Smooth muscle cell (in vitro differentiated cells): ENCODE results near the gene FIP1L1. TPM values are rescaled to one million over a fixed set of nuclear protein-coding genes. Genes with fewer than 3 reads are reported as not detected.

Experiments used
- DNase-seq: peaks from one replicate; lab custom pipeline; 2025; ENCODE audit not compliant: unreplicated experiment; lab: John Stamatoyannopoulos, UW
- H2AFZ ChIP-seq: fragments of 200-600 bp; sonication (generic); 2 replicates; pipeline ENCODE4 v1.6.0; 2016; ENCODE audit warnings: antibody characterized with exemption, low read depth, mild to moderate bottlenecking
- H3F3A ChIP-seq: fragments of 200-600 bp; sonication (generic); 2 replicates; pipeline ENCODE4 v1.6.0; 2017; ENCODE audit warnings: antibody characterized with exemption, low read depth
- H3K27ac ChIP-seq: fragments of 200-600 bp; sonication (generic); 2 replicates; pipeline ENCODE4 v1.5.1; 2016; ENCODE audit warnings: low read depth, mild to moderate bottlenecking
- H3K27me3 ChIP-seq: fragments of 200-600 bp; sonication (generic); 2 replicates; pipeline ENCODE4 v1.6.1; 2016; ENCODE audit warnings: low read depth, mild to moderate bottlenecking
- H3K36me3 ChIP-seq: fragments of 200-600 bp; sonication (generic); 2 replicates; pipeline ENCODE4 v1.5.1; 2016; ENCODE audit warnings: low read depth
- H3K4me1 ChIP-seq: fragments of 200-600 bp; sonication (generic); 2 replicates; pipeline ENCODE4 v1.5.1; 2016; ENCODE audit warnings: low read depth
- H3K4me2 ChIP-seq: fragments of 200-600 bp; sonication (generic); 2 replicates; pipeline ENCODE4 v1.6.0; 2016; ENCODE audit warnings: mild to moderate bottlenecking
- H3K4me3 ChIP-seq: fragments of 200-600 bp; sonication (generic); 2 replicates; pipeline ENCODE4 v1.5.1; 2016; ENCODE audit warnings: mild to moderate bottlenecking
- H3K79me2 ChIP-seq: fragments of 200-600 bp; sonication (generic); 2 replicates; pipeline ENCODE4 v1.6.0; 2016; ENCODE audit warnings: low read depth, mild to moderate bottlenecking
- H3K9ac ChIP-seq: fragments of 200-600 bp; sonication (generic); 2 replicates; pipeline ENCODE4 v1.6.0; 2016; ENCODE audit warnings: low read depth
- H3K9me3 ChIP-seq: fragments of 200-600 bp; sonication (generic); replicated peaks from 2 replicates; pipeline ENCODE4 v1.5.1; 2016; ENCODE audit warnings: low read depth
- H4K20me1 ChIP-seq: fragments of 200-600 bp; sonication (generic); 2 replicates; pipeline ENCODE4 v1.6.0; 2016; ENCODE audit warnings: low read depth
- WGBS: methylation state at CpG from one replicate; pipeline ENCODE4 v1.1.7; 2016; ENCODE audit warnings: low lambda C conversion rate; 5-methylcytosine and 5-hydroxymethylcytosine counted together
- polyA plus RNA-seq: library from polyadenylated mRNA; unstranded; fragments of >200 nt; fragmentation: Nextera tagmentation; extraction: Ambion mirVana; gene quantifications from 2 replicates; pipeline ENCODE4 v1.2.1, GENCODE V29; 2016
- total RNA-seq: library from RNA; depleted of rRNA; stranded (reverse); fragments of >200 nt; gene quantifications from 2 replicates; pipeline ENCODE4 v1.2.3, GENCODE V29; 2014
- TF ChIP-seq, protein P1 (sequence below): fragments of 200-600 bp; sonication (generic); IDR thresholded peaks from 2 replicates; pipeline ENCODE4 v1.5.1; 2017; ENCODE audit warnings: borderline replicate concordance, mild to moderate bottlenecking, antibody characterized with exemption; ENCODE audit not compliant: insufficient read depth, poor library complexity, severe bottlenecking

Gene FIP1L1
- total and polyA plus RNA-seq, 2 experiments from 2014 or later = 55.1 to 65.7 TPM

- no peaks in the 10 kb centered on the region for H3F3A ChIP-seq
- H3K4me1 ChIP-seq = peaks cover 12% of the 10 kb centered on the region
- H2AFZ ChIP-seq = peak within 1 kb of the TSS; percentile 98
- peak within 1 kb of the TSS; percentile 90 for H3K4me2 ChIP-seq
- WGBS = 1% methylated on average over 51 of the region's 51 CpGs
- H3K27me3 ChIP-seq = peaks cover 28% of the 10 kb centered on the region
- peaks cover 39% of the 10 kb centered on the region for H3K79me2 ChIP-seq
- peak; percentile 73 for DNase-seq
- no peaks in the 10 kb centered on the region for H3K9me3 ChIP-seq
- TF ChIP-seq, protein P1, sequence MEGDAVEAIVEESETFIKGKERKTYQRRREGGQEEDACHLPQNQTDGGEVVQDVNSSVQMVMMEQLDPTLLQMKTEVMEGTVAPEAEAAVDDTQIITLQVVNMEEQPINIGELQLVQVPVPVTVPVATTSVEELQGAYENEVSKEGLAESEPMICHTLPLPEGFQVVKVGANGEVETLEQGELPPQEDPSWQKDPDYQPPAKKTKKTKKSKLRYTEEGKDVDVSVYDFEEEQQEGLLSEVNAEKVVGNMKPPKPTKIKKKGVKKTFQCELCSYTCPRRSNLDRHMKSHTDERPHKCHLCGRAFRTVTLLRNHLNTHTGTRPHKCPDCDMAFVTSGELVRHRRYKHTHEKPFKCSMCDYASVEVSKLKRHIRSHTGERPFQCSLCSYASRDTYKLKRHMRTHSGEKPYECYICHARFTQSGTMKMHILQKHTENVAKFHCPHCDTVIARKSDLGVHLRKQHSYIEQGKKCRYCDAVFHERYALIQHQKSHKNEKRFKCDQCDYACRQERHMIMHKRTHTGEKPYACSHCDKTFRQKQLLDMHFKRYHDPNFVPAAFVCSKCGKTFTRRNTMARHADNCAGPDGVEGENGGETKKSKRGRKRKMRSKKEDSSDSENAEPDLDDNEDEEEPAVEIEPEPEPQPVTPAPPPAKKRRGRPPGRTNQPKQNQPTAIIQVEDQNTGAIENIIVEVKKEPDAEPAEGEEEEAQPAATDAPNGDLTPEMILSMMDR = no peak
- no peaks in the 10 kb centered on the region for H3K36me3 ChIP-seq
- peak within 1 kb of the TSS; percentile 17 for H3K27ac ChIP-seq
- H4K20me1 ChIP-seq = no peaks in the 10 kb centered on the region
- peak within 1 kb of the TSS; percentile 80 for H3K9ac ChIP-seq
- H3K4me3 ChIP-seq = peak within 1 kb of the TSS; percentile 98
Observed at GRCh38 chr4:53365486-53366300, 11.7 kb upstream of the FIP1L1 start, which contains the start of gene SCFD2. SCFD2 (minus strand) TSS chr4:53366061.

DNA sequence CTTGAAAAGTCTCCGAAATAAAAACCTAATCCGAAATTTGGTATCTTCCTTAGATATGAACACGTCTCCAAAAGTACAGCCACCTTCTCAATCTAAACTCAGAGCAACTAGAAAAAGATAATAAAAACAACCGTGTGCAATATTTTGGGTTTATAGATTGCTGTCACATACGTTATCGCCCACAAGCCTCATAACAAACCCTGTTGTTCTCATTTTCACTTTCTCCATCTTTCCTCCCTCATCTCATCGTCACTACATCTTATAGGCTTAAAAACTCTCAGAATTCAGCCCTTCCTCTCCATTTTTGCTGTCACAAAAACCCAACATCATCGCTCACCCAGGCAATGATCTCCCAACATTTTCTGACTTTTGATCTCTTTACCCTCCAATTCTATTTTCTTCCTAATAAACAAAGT, 11.1 kb upstream of the FIP1L1 start:
- no peak overlapping the region for H3K9ac ChIP-seq
- peaks cover 12% of the 10 kb centered on the region for H3K4me1 ChIP-seq
- TF ChIP-seq, protein P1 = no peak
- H4K20me1 ChIP-seq = no peaks in the 10 kb centered on the region
- H2AFZ ChIP-seq = peak overlapping the region; percentile 98
- no peaks in the 10 kb centered on the region for H3K36me3 ChIP-seq
- peaks cover 31% of the 10 kb centered on the region for H3K27me3 ChIP-seq
- peak overlapping the region; percentile 98 for H3K4me3 ChIP-seq
- H3K4me2 ChIP-seq = peak overlapping the region; percentile 90
- no peaks in the 10 kb centered on the region for H3F3A ChIP-seq
- H3K9me3 ChIP-seq = no peaks in the 10 kb centered on the region
- peaks cover 39% of the 10 kb centered on the region for H3K79me2 ChIP-seq
- no peak for DNase-seq
- no peak overlapping the region for H3K27ac ChIP-seq
- 38% methylated on average over 8 of the region's 8 CpGs for WGBS

- WGBS = 97% methylated on average over 2 of the region's 2 CpGs
- no peak overlapping the region for H3K4me3 ChIP-seq
- H3K36me3 ChIP-seq = no peaks in the 10 kb centered on the region
- no peaks in the 10 kb centered on the region for H4K20me1 ChIP-seq
- H3K4me2 ChIP-seq = no peak overlapping the region
- no peak overlapping the region for H3K9ac ChIP-seq
- no peak overlapping the region for H2AFZ ChIP-seq
- no peaks in the 10 kb centered on the region for H3K9me3 ChIP-seq
- H3K27me3 ChIP-seq = peaks cover 45% of the 10 kb centered on the region
- no peak for DNase-seq
- TF ChIP-seq, protein P1 = no peak
- peaks cover 12% of the 10 kb centered on the region for H3K4me1 ChIP-seq
- no peak overlapping the region for H3K27ac ChIP-seq
- H3K79me2 ChIP-seq = peaks cover 27% of the 10 kb centered on the region
- no peaks in the 10 kb centered on the region for H3F3A ChIP-seq
Observed at GRCh38 chr4:53367721-53368120, 9.7 kb upstream of the FIP1L1 start.
